Pulmonary artery endothelial cell (primary cell): ENCODE data around the gene TTC21A. TPM values are rescaled to one million over a fixed set of nuclear protein-coding genes. Genes with fewer than 3 reads are reported as not detected.
A peak's percentile ranks its signal among the peaks of the same experiment; 100 is the strongest.
"Not testable (repeated sequence)": the region's sequence is repeated elsewhere in the genome, so short reads cannot be mapped to it uniquely, and the experiment has no call there.

Experiments
- DNase-seq: peaks from one replicate; pipeline ENCODE4 v3.0.0-alpha.2; 2011; ENCODE audit warnings: low read depth, low spot score
- total RNA-seq: library from RNA; depleted of rRNA; stranded (reverse); fragments of >200 nt; gene quantifications from 2 replicates; pipeline ENCODE4 v1.2.3, GENCODE V29; 2014

The TTC21A gene, protein sequence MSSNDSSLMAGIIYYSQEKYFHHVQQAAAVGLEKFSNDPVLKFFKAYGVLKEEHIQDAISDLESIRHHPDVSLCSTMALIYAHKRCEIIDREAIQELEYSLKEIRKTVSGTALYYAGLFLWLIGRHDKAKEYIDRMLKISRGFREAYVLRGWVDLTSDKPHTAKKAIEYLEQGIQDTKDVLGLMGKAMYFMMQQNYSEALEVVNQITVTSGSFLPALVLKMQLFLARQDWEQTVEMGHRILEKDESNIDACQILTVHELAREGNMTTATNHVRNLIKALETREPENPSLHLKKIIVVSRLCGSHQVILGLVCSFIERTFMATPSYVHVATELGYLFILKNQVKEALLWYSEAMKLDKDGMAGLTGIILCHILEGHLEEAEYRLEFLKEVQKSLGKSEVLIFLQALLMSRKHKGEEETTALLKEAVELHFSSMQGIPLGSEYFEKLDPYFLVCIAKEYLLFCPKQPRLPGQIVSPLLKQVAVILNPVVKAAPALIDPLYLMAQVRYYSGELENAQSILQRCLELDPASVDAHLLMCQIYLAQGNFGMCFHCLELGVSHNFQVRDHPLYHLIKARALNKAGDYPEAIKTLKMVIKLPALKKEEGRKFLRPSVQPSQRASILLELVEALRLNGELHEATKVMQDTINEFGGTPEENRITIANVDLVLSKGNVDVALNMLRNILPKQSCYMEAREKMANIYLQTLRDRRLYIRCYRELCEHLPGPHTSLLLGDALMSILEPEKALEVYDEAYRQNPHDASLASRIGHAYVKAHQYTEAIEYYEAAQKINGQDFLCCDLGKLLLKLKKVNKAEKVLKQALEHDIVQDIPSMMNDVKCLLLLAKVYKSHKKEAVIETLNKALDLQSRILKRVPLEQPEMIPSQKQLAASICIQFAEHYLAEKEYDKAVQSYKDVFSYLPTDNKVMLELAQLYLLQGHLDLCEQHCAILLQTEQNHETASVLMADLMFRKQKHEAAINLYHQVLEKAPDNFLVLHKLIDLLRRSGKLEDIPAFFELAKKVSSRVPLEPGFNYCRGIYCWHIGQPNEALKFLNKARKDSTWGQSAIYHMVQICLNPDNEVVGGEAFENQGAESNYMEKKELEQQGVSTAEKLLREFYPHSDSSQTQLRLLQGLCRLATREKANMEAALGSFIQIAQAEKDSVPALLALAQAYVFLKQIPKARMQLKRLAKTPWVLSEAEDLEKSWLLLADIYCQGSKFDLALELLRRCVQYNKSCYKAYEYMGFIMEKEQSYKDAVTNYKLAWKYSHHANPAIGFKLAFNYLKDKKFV (N-terminal part only)
- 0.86 and 0.99 TPM in 2 replicates for total RNA-seq

DNA sequence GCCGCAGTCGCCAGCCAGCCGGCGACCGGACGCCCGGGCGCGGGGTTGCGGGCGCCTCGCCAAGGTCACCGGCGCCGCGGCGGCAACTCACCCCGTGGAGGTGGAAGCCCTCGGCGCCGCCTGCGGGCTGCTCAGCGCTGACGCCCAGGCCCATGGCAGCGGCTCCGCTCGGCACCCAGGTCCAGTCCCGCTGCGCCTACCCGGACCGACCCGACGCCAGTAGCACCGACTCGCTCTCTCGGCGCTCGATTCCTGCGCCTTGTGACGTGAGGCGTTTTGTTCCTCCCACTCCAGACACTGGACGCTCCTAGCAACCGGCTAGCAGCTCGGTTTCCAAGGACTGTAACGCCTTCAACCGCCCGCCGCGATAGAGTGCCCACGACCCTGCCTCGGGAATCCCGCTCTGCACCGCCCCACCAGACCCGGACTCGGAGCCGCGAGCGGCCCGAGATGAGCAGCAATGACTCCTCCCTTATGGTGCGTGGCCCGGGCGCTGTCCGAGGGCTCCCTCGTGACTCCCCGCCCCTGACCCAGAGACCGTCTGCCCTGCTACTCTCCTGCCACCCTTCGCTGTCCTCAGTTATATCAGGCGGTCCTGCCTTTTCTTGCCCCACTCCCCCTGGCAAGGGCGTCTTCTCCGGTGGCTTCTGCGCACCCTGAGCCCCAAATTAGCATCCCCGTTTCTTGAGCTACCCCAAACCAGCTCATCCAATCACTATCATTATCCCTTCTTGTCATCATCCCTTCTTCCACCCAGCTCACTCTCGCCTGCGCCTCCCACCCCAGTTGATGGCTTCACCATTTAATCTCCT lies at the start of gene TTC21A, which contains the start of gene GORASP1:
Gene TTC21A, plus strand, starts transcription at position 293 of the 812 bp plus-strand sequence. Its CDS starts 158 bp downstream, at position 451.
Gene GORASP1, minus strand, starts transcription at position 240 of the 812 bp plus-strand sequence. Its CDS starts 86 bp downstream, at position 154.
- DNase-seq: peak; percentile 58

DNA sequence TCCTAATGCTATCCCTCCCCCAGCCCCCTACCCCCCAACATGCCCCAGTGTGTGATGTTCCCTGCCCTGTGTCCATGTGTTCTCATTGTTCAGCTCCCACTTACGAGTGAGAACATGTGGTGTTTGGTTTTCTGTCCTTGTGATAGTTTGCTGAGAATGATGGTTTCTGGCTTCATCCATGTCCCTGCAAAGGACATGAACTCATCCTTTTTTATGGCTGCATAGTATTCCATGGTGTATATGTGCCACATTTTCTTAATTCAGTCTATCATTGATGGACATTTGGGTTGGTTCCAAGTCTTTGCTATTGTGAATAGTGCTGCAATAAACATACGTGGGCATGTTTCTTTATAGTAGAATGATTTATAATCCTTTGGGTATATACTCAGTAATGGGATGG lies 46.3 kb upstream of the TTC21A start:
- DNase-seq: not testable (repeated sequence)

DNA sequence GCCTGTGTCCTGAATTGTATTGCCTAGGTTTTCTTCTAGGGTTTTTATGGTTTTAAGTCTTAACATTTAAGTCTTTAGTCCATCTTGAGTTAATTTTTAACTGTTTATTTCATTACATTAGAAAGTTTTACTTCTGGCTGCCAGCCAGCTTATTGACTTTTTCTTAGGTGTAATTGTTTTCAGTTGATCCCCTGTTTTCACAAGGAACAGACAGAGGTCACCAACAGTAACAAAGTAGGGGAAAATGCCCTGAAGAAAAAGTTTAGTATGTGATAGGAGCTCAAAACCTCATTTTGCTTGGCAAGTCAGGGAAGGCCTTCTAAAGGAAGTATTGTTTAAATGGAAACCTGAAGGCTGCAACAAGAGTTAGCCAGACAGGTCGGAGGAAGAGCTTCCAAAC lies 45.3 kb upstream of the TTC21A start:
- no peak for DNase-seq

DNA sequence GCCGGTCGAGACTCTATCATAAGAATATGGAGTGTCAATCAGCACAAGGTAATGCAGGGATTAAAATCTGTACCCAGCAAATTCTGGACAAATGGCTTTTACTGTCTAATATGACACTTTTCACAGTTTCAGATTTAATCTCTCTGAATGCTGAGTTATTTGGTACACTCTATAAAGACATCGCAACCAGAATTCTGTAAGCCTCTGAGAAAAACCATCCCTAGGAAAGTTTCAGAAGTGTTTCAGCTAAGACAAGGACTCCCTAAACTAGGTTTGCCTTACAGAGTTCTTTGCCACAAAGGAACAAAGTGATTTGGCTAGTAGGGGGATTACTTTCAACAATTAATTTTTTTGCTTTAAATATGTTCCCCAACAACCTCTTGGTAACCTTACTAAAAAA lies 44.3 kb upstream of the TTC21A start:
- DNase-seq: no peak

DNA sequence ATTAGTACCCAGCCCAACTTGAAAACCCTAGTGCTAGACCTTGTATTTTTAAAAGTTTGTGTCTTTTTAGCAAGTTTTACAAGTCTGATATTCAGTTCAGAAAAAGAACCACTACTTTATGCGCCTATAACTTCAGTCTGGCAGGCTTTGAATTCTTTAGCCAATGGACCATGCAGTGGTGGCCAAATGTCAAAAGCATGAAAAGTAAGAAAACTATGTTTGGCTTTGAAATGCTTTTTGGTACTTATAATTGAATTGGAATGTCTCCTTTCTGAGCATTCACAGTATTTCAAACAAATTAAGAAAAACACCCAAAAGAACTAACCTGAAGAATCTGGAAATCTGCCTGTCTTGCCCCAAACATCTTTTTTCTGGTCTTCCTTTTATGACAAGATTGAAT lies 42.8 kb upstream of the TTC21A start:
- DNase-seq: no peak

DNA sequence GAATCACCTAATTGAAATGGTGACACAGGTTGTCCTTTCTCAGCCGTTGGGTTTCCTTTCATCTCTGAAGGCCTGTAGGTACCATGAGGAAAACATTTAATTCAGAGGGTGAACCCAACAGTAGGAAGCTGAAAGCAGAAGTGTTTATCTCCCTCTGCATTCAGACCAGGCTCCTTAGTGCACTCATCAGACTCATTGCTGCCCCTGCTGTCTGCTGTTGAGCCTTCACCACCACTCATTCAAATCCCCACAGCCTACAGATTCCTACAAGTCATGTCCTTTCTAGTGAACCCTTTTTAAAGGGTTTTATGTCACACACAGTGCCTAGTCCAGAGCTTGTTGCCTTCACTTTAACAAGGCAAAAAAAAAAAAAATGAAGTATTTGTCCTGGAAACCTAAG lies 42.3 kb upstream of the TTC21A start:
- no peak for DNase-seq

DNA sequence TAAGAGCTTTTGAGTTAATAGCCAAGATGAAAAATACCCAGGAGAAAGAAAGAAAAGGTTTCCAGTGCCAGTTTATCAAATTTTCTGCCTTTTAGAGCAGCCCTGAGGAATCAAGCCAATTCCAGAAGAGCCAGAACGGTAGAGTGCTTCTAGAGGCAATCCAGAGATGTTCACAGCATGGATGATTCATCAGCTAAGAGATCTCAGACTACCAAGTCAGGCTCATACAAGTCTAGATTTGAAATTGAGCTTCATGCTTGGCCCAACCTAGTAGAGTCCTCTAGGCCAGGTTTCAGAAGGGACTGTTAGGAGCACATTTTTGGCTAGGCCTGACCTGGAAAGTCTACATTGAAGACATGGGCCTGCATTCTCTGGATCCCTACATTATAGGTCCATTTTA lies 40.2 kb upstream of the TTC21A start:
- DNase-seq: no peak

DNA sequence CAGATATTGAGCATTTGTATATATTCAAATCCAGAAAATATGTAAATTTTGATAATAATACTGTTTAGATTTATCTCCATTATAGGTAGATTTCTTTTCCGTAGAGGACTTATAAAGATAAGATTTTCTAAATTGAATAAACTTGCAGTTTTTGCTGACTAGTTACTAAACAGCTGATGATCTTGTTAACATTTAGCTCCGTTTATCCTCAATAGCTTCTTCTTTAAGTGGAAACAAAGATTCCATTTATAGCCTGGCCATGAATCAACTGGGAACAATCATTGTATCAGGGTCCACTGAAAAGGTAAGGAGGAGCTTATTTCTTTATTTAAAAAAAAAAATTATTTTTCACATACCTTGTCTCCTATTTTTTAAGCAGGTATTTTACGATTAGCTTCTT lies 38.9 kb upstream of the TTC21A start:
- DNase-seq: no peak

DNA sequence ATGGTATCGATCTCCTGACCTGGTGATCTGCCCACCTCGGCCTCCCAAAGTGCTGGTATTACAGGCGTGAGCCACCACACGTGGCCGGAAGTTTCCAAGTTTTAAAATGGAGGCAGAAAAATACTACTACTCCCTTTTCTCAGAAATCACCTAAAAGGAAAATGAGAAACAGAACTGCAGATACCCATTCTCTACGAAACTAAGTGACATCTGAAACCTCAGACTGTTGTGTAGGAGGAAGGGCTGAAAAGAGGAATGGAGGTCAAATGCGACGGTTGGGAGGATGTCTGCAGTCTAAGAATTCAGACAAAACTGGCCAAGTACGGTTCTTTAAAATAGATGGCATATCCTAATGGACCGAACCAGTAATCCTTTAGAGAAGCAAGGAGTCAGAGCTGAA lies 31.6 kb upstream of the TTC21A start:
- DNase-seq: no peak

DNA sequence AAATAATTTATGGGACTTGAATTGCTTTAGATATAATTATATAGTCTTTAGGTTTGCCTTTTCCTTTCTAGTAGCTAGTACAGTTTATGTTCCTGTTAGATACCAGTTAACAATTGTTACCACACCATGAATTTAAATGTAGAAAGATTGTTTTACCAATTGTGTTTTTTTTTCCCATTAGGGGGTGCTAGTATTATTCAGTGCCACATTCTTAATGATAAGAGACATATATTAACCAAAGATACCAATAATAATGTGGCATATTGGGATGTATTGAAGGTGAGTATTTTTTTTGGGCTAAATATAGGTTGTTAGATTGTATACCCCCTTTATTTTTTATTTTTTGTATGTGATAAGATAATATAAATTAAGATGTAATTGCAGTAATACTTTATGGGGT lies 27.9 kb upstream of the TTC21A start:
- no peak for DNase-seq

DNA sequence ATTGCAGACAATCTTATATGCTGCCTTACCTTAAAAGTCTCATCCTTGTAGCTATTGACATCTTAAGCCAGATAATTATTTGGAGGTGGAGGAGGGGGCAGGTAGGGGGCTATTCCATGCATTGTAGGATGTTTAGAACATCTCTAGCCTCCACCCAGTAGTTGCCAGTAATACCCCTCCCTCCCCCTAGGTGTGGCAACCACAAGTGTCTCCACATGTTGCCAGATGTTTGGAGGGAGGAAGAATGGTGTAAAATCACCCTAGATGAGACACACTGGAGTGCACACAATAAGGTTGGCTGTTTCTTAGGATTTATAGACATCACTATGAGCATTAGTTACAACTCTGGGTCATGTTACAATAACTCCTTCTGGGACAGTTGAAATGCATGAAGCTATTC lies 27.5 kb upstream of the TTC21A start:
- no peak for DNase-seq

DNA sequence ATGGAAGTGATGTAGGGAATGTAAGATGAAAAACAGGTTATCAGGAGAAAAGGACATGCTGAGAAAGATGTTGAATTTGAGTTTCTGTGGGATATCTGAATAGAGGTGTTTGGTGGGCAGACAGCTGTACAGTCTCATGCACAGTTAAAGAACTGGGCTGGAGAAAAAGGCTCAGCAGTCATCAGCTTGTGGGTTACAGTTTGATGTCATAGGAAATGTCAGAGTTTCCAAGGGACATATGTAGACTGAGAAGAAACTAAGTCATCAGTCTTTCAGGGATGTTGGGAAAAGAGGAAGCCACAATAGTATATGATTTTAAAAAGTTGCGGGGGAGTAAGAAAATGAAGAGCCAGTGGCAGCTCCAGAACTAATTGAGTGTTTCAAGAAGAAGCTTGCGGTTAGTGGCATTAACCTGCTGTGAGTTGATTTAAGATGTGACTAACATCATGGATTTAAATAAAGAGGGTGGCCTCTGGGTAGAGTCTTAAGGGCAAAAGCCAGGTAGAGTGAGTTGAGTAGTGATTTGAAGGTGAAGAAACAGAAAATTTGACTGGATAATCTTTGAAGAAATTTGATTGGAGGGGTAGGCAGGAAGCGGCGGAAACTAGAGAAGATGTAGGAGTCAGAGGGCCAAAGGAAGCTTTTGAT lies 24.7 kb upstream of the TTC21A start:
- no peak for DNase-seq

DNA sequence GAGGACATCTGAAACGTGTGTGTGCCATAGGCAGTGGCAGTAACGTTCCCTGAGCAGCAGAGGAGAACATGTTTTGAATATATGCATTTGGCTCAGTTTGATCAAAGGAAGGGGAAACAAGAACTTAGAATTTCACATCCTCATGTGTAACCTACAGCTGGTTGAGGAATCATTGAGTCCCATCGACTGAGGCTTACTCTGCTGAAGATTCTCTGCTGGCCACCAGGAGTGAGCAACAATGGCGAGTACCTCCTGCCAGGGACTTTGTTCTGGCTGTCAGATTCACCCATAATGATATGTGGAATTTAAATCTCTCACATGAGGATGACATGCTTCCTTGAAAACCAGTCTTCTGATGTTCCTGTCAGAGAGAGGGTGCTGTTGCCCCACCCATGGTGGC lies 21.3 kb upstream of the TTC21A start:
- DNase-seq: no peak

DNA sequence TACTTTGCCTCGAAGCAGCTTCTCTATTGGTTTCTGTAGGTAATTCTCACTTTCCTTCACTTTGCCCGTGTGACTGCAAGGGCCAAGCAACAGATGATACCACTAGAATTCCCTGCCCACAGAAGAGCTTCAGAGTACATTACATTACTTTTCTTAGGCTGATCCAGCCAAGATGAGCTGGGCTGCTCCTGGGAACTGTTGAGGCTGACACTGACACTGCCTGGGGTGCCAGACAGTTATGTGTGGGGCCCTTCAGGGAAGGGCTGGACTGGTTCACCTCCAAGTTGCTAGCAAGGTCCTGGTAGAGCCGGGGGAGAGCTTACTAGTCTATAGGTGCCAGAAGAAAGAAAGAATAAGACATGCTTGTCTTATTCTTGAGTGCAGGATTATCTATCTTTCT lies 19.0 kb upstream of the TTC21A start:
- DNase-seq: no peak

DNA sequence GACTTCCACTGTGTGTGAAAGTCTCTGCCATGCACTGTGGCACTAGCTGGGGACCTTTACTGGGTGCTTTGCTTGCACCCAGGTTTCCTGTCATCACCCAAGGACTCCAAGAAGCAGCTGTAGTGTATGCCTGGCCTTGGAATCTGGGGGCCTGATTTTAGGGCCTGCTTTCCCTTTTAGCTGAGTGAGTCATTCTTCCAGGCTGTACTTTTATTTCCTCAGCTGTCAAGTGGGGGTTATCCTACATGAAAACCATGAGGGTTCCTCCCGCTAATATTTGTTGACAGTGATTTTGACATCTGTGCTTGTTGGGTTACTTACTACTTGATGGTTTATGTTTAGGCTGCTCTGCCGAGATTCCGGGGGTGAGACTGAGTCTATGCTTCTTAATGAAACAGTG lies 18.6 kb upstream of the TTC21A start:
- no peak for DNase-seq

DNA sequence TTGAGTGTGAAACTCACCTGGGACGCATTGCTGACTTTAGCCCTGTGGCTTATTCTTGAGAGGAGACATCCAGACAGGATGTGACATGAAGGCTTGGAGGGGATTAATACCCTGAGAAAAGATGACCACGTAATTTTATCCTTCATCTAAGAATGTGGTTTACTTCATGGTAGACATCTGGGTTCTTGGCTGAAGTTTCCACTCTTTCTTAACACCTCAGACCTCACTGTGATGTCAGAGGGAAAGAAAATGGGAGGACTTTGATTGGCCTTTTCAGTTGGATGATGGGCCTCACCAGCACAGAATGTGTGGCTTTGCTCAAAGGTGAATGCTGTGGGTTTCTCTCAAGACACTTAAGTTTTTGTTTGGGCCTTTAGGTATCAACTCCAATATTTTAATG lies 16.6 kb upstream of the TTC21A start:
- DNase-seq: no peak

DNA sequence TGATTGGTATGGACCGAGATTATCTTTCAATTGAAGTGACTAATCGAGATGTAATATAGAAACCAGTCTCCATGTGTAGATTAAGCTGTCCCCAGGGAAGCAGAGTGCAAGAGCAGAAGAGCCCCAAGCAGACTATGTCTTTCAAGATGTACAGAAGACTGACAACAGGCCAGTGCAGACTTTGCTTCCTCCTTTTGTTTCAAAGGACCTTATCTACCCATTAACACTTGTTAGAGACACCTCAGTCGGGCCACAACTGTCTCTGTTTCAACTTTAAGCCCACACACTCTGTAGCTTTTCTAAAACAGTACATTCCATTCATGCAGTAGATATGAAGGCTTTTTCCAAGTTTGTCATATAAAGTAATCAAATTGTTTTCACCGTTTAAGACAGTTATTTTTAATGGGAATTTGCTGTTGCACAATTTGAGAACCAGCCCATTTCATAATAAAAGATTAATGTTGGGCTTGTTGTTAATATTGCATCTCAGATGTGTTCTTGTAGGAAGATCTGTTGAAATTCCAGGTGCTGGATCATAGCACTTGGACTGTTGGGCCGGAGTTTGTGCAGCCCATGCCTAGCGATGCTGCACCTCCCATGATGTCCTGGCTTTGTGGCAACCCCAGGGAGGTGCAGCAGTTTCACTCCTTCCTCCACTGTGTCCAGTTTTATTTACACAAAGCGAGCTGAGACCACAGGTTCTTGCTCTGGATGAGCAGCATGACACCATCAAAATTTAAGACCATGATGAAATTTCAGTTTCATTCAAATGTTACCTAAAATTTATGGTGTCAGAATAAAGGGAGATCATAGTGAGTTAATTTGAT lies 12.4 kb upstream of the TTC21A start:
- DNase-seq: no peak

DNA sequence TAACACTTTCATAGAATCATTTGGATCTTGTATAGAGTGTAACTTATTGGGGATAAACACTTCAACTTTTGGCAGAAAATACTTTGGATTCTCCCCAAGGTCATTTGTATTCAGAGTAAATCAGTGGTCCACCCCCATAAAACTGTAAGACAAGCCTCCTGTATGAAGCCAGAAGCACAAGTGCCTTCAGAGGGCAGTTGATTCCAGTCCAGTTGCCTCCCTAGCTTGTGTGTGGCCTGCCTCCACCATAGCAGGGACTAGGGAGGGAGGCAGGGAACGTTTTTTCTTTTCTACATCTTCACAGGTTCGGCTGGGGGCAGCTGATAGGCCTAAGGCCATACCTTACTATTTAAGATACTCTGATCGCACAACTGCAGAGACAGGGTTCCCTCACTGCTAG lies 11.7 kb upstream of the TTC21A start:
- no peak for DNase-seq

DNA sequence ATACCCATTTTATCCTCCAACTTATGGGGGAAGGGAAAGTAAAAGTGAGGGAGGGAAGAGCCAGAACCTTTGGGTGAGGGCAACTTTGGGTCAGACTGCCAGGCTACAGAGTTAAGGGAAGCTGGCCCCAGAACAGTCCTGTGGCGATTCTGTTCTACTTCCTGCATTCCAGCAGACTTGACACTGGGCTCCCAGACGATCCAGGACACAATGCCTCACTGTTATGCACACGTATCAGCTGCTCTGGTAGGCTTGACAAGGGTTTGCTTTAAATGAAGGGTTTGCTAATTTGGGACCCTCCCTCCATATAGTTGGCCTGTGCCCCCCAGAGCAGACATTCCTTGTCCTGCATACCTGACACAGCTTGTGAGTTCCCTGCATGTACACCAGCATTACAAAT lies 10.7 kb upstream of the TTC21A start:
- no peak for DNase-seq
